SK-N-SH (cell line): ENCODE data around the gene FRMD6. TPM values are rescaled to one million over a fixed set of nuclear protein-coding genes. Genes with fewer than 3 reads are reported as not detected.

Experiments
- CTCF ChIA-PET: fragments of 300-600, 350-600 bp; formaldehyde crosslinking; extraction: SDS; loops from one replicate; lab custom pipeline; 2021; lab: Yijun Ruan, JAX
- POLR2A ChIA-PET: fragments of 350-600 bp; sonication (Branson Sonifier 250); formaldehyde crosslinking; extraction: SDS; loops from one replicate; lab custom pipeline; 2020; ENCODE audit warnings: antibody characterized with exemption, inconsistent platforms; lab: Yijun Ruan, JAX
- DNase-seq: peaks from one replicate; pipeline ENCODE4 v3.0.0; 2012
- H2AFZ ChIP-seq: fragments of 200-600 bp; sonication (generic); 2 replicates; pipeline ENCODE4 v1.8.1; 2016; ENCODE audit warnings: antibody characterized with exemption, mild to moderate bottlenecking, low read depth
- H3F3A ChIP-seq: fragments of 200-600 bp; sonication (generic); replicated peaks from 2 replicates; pipeline ENCODE3; 2016; ENCODE audit warnings: antibody characterized with exemption, mild to moderate bottlenecking; ENCODE audit not compliant: insufficient read depth
- H3K27ac ChIP-seq, 2 experiments: fragments of 200-500 bp in 1 of 2; fragments of 200-600 bp in 1 of 2; sonication (Bioruptor generic) in 1 of 2; sonication (generic), shearing (Covaris generic) in 1 of 2; 2 replicates each; pipeline versions ENCODE4 v1.5.1 to v1.6.1; 2014 to 2016; ENCODE audit warnings: low read depth in 2 of 2, inconsistent platforms in 1 of 2, low read length in 1 of 2, mild to moderate bottlenecking in 1 of 2, mixed read lengths in 1 of 2
- H3K27me3 ChIP-seq: fragments of 200-600 bp; sonication (generic), shearing (Covaris generic); 2 replicates; pipeline ENCODE4 v1.6.1; 2016; ENCODE audit warnings: mixed run types; ENCODE audit not compliant: insufficient read depth
- H3K36me3 ChIP-seq, 2 experiments: fragments of 200-500 bp in 1 of 2; fragments of 200-600 bp in 1 of 2; sonication (Bioruptor generic) in 1 of 2; sonication (generic) in 1 of 2; replicated peaks in 1 of 2; 2 replicates each; pipeline versions ENCODE3 to v1.5.1; 2014 to 2016; ENCODE audit warnings: low read length in 1 of 2, mild to moderate bottlenecking in 1 of 2; ENCODE audit not compliant: insufficient read depth in 2 of 2, control insufficient read depth in 1 of 2
- H3K4me1 ChIP-seq, 2 experiments: fragments of 200-500 bp in 1 of 2; fragments of 200-600 bp in 1 of 2; sonication (Bioruptor generic) in 1 of 2; sonication (generic), shearing (Covaris generic) in 1 of 2; 2 replicates each; pipeline versions ENCODE4 v1.5.1 to v1.6.1; 2014 to 2016; ENCODE audit warnings: low read depth in 1 of 2, low read length in 1 of 2, mixed run types in 1 of 2; ENCODE audit not compliant: insufficient read depth in 2 of 2, control insufficient read depth in 1 of 2
- H3K4me2 ChIP-seq: fragments of 200-600 bp; sonication (generic), shearing (Covaris generic); 2 replicates; pipeline ENCODE4 v1.6.1; 2017; ENCODE audit warnings: mixed run types
- H3K4me3 ChIP-seq, 2 experiments: fragments of 200-500 bp in 1 of 2; fragments of 200-600 bp in 1 of 2; sonication (Bioruptor generic) in 1 of 2; sonication (generic), shearing (Covaris generic) in 1 of 2; 2 replicates each; pipeline versions ENCODE4 v1.5.1 to v1.8.1; 2014 to 2016; ENCODE audit warnings: low read depth in 2 of 2, inconsistent platforms in 1 of 2, low read length in 1 of 2, mild to moderate bottlenecking in 1 of 2, mixed read lengths in 1 of 2, moderate library complexity in 1 of 2
- H3K79me2 ChIP-seq: fragments of 200-600 bp; sonication (generic); 2 replicates; pipeline ENCODE4 v1.8.1; 2017; ENCODE audit warnings: mild to moderate bottlenecking; ENCODE audit not compliant: insufficient read depth
- H3K9ac ChIP-seq: fragments of 200-600 bp; sonication (generic); 2 replicates; pipeline ENCODE4 v1.6.1; 2017; ENCODE audit warnings: mixed run types
- H3K9me2 ChIP-seq: fragments of 200-600 bp; sonication (generic); 2 replicates; pipeline ENCODE4 v1.6.1; 2017; ENCODE audit warnings: mixed run types
- H3K9me3 ChIP-seq: fragments of 200-600 bp; sonication (generic); 2 replicates; pipeline ENCODE4 v1.6.1; 2017; ENCODE audit warnings: mixed run types, mild to moderate bottlenecking, moderate library complexity
- H4K20me1 ChIP-seq: fragments of 200-600 bp; sonication (generic); 2 replicates; pipeline ENCODE4 v1.6.1; 2017; ENCODE audit warnings: mild to moderate bottlenecking, mixed run types; ENCODE audit not compliant: insufficient read depth
- CHD2 ChIP-seq: fragments of 150-350 bp; IDR thresholded peaks from 2 replicates; pipeline ENCODE4 v1.6.1; 2018; ENCODE audit warnings: low read length; ENCODE audit not compliant: partially characterized antibody
- EP300 ChIP-seq, 2 experiments: IDR thresholded peaks; 2 replicates each; pipeline versions ENCODE4 v1.4.0 to v1.6.1; 2012; ENCODE audit warnings: borderline replicate concordance in 1 of 2, low read depth in 1 of 2, low read length in 1 of 2
- FOXJ3 ChIP-seq: sonication (generic); formaldehyde crosslinking; IDR thresholded peaks from 2 replicates; pipeline ENCODE4 v1.5.1; 2020; ENCODE audit warnings: mild to moderate bottlenecking, missing genetic modification reagents
- FOXM1 ChIP-seq: IDR thresholded peaks from 2 replicates; pipeline ENCODE4 v1.4.0; 2012; ENCODE audit warnings: low read depth, mild to moderate bottlenecking
- GATA2 ChIP-seq: sonication (generic); formaldehyde crosslinking; IDR thresholded peaks from 2 replicates; pipeline ENCODE4 v1.5.0; 2020; ENCODE audit warnings: mild to moderate bottlenecking, missing genetic modification reagents
- JUND ChIP-seq: IDR thresholded peaks from 2 replicates; pipeline ENCODE4 v1.4.0; 2012
- MXI1 ChIP-seq: IDR thresholded peaks from 2 replicates; pipeline ENCODE4 v1.6.1; 2012; ENCODE audit warnings: mild to moderate bottlenecking, low read depth, low read length, improper control_type of control experiment
- NFIC ChIP-seq: IDR thresholded peaks from 2 replicates; pipeline ENCODE4 v1.4.0; 2012; ENCODE audit warnings: borderline replicate concordance
- NRF1 ChIP-seq: IDR thresholded peaks from 2 replicates; pipeline ENCODE4 v1.6.1; 2012; ENCODE audit warnings: low read depth, mild to moderate bottlenecking, low read length
- POLR2AphosphoS5 ChIP-seq: IDR thresholded peaks from 2 replicates; pipeline ENCODE4 v1.6.1; 2012; ENCODE audit warnings: low read depth, low read length
- RAD21 ChIP-seq: IDR thresholded peaks from 2 replicates; pipeline ENCODE4 v1.6.1; 2012; ENCODE audit warnings: mild to moderate bottlenecking, low read length
- RFX5 ChIP-seq: IDR thresholded peaks from 2 replicates; pipeline ENCODE4 v1.6.1; 2012; ENCODE audit warnings: mild to moderate bottlenecking, improper control_type of control experiment, low read length
- RXRA ChIP-seq: IDR thresholded peaks from 2 replicates; pipeline ENCODE4 v1.4.0; 2012; ENCODE audit warnings: low read depth, mild to moderate bottlenecking, borderline replicate concordance
- SIN3A ChIP-seq: IDR thresholded peaks from 2 replicates; pipeline ENCODE4 v1.6.1; 2012; ENCODE audit warnings: low read depth, mild to moderate bottlenecking, low read length, moderate library complexity, borderline replicate concordance
- TAF1 ChIP-seq: IDR thresholded peaks from 2 replicates; pipeline ENCODE4 v1.6.1; 2012; ENCODE audit warnings: low read depth, mild to moderate bottlenecking, low read length, moderate library complexity, borderline replicate concordance
- TEAD4 ChIP-seq: IDR thresholded peaks from 2 replicates; pipeline ENCODE4 v1.4.0; 2012; ENCODE audit warnings: mild to moderate bottlenecking, borderline replicate concordance; ENCODE audit not compliant: insufficient read depth
- YY1 ChIP-seq: IDR thresholded peaks from 2 replicates; pipeline ENCODE4 v1.4.0; 2012; ENCODE audit warnings: low read depth, mild to moderate bottlenecking
- WGBS: methylation state at CpG from one replicate; pipeline ENCODE4 v1.1.6; 2017; ENCODE audit warnings: low lambda C conversion rate; 5-methylcytosine and 5-hydroxymethylcytosine counted together
- polyA plus RNA-seq, 3 experiments: library from polyadenylated mRNA; depleted of rRNA; stranded (reverse); fragments of >200 nt; gene quantifications; 2 replicates each; pipeline ENCODE4 v1.2.3, GENCODE V29; 2012
- TF ChIP-seq, protein P1 (sequence below): IDR thresholded peaks from 2 replicates; pipeline ENCODE4 v1.4.0; 2012; ENCODE audit warnings: low read depth, borderline replicate concordance
- TF ChIP-seq, protein P2 (sequence below): IDR thresholded peaks from 2 replicates; pipeline ENCODE4 v1.4.0; 2012; ENCODE audit warnings: low read depth

The FRMD6 gene
- polyA plus RNA-seq, 1 of the 3 experiments (the other 2 are of a cell fraction): 147 TPM

DNA sequence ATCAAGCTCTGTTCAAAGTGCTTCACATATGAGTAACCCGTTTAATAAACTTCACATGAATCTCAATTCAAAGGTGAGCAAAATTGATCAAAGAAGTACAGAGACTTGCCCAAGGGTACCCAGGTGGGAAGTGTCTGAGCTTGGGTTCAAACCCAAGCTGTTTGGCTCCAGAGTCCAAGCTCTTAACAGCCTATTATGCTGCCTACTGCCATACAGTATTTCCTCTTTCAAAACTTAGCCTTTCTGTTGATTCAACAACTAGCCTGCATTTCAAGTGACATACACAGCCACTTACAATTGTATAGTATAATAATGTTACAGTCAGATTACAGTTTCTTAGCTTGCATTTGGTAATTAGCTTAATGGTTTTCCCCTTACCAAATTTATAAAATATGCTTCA is 29.7 kb downstream of the FRMD6 start:
- Histone ChIP-seq H3K9me3 (no peaks in the 10 kb centered on the region), H3F3A (peaks cover 60% of the 10 kb centered on the region), H3K4me3 (no peak overlapping the region), H3K9me2 (no peaks in the 10 kb centered on the region), H3K79me2 (peaks cover 100% of the 10 kb centered on the region), H2AFZ (no peak overlapping the region), H3K27me3 (no peaks in the 10 kb centered on the region), H3K4me1 (peaks cover 37 to 68% of the 10 kb centered on the region in 2 experiments), H3K27ac (peak overlapping the region; percentile 22 to 36; a peak in 3 of 4 replicates), H3K4me2 (peak overlapping the region; percentile 12; the same call in 1 of the 2 replicates), H3K36me3 (peaks cover 15 to 56% of the 10 kb centered on the region in 2 experiments), H4K20me1 (peaks cover 100% of the 10 kb centered on the region), H3K9ac (no peak overlapping the region)
- ChIA-PET POLR2A (no interaction called here), CTCF (interaction anchor here (0.7 to 3.3 kb wide), 3 partner anchors 9 to 398 kb away, joined by 4 to 11 read pairs (median 4); no protein-coding TSS in a partner anchor)
- no peak for DNase-seq
- TF ChIP-seq FOXM1: no peak
- TF ChIP-seq, protein P1, sequence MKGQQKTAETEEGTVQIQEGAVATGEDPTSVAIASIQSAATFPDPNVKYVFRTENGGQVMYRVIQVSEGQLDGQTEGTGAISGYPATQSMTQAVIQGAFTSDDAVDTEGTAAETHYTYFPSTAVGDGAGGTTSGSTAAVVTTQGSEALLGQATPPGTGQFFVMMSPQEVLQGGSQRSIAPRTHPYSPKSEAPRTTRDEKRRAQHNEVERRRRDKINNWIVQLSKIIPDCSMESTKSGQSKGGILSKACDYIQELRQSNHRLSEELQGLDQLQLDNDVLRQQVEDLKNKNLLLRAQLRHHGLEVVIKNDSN: no peak
- no peak for TF ChIP-seq NRF1
- TF ChIP-seq RAD21: no peak
- TF ChIP-seq MXI1: no peak
- WGBS: 81% methylated on average over 1 of the region's 1 CpG

DNA sequence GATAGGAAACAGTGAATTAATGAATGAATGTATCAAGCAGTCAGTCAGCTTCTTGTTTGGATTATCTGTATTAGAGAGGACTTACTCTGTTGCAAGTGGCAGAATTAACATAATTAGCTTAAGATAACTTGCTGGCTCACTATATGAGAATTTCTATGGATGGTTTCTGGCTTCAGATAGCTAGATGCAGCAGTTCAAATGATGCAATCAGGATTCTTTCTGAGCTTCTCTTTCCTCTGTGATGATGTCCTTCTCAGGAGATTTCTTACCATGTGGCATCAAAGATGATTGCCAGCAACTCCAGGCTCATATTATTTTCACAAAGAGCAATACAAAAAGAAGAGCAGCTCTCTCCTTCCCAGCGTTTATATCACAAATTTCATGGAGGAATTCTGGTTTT is 30.7 kb downstream of the FRMD6 start:
- H3K79me2 ChIP-seq: peaks cover 100% of the 10 kb centered on the region
- ChIA-PET POLR2A (interaction anchor here (0.7 kb wide), 1 partner anchor 442 kb away, joined by 4 read pairs; no protein-coding TSS in a partner anchor), CTCF (interaction anchor here (1.1 to 3.3 kb wide), 3 partner anchors 10 to 399 kb away, joined by 4 to 11 read pairs (median 5); no protein-coding TSS in a partner anchor)
- no peak overlapping the region for H3K4me3 ChIP-seq
- H3K4me1 ChIP-seq: peaks cover 29 to 61% of the 10 kb centered on the region in 2 experiments
- H3F3A ChIP-seq: peaks cover 61% of the 10 kb centered on the region
- DNase-seq: no peak
- H3K9me2 ChIP-seq: no peaks in the 10 kb centered on the region
- H3K9me3 ChIP-seq: no peaks in the 10 kb centered on the region
- peaks cover 100% of the 10 kb centered on the region for H4K20me1 ChIP-seq
- TF ChIP-seq EP300 (IDR thresholded peaks at IDR 0.05; ENCODE audit: borderline replicate concordance in 1 of 2, low read depth in 1 of 2, low read length in 1 of 2) (no peak), NFIC (no peak), CHD2 (no peak), MXI1 (no peak), POLR2AphosphoS5 (no peak), TEAD4 (no peak), YY1 (no peak), SIN3A (no peak), RFX5 (no peak), JUND (no peak), GATA2 (no peak), FOXJ3 (CRISPR knock-in tag) (no peak), RXRA (no peak), TAF1 (no peak)
- TF ChIP-seq, protein P2, sequence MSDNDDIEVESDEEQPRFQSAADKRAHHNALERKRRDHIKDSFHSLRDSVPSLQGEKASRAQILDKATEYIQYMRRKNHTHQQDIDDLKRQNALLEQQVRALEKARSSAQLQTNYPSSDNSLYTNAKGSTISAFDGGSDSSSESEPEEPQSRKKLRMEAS: no peak
- TF ChIP-seq, protein P1: no peak
- H3K36me3 ChIP-seq: peaks cover 15 to 55% of the 10 kb centered on the region in 2 experiments
- WGBS: 100% methylated on average over 1 of the region's 1 CpG
- H3K4me2 ChIP-seq: peak overlapping the region; percentile 3; the same call in 1 of the 2 replicates
- H3K27me3 ChIP-seq: no peaks in the 10 kb centered on the region
- H3K27ac ChIP-seq: peak overlapping the region; percentile 11 to 36; a peak in 2 of 4 replicates
- H2AFZ ChIP-seq: no peak overlapping the region
- H3K9ac ChIP-seq: no peak overlapping the region
